ENCODE measurements around the gene ATXN1. TPM values are rescaled to one million over a fixed set of nuclear protein-coding genes. Genes with fewer than 3 reads are reported as not detected.

ATXN1 gene
- total RNA-seq, 1 experiment from 2014 or later: 8.1 TPM

DNA sequence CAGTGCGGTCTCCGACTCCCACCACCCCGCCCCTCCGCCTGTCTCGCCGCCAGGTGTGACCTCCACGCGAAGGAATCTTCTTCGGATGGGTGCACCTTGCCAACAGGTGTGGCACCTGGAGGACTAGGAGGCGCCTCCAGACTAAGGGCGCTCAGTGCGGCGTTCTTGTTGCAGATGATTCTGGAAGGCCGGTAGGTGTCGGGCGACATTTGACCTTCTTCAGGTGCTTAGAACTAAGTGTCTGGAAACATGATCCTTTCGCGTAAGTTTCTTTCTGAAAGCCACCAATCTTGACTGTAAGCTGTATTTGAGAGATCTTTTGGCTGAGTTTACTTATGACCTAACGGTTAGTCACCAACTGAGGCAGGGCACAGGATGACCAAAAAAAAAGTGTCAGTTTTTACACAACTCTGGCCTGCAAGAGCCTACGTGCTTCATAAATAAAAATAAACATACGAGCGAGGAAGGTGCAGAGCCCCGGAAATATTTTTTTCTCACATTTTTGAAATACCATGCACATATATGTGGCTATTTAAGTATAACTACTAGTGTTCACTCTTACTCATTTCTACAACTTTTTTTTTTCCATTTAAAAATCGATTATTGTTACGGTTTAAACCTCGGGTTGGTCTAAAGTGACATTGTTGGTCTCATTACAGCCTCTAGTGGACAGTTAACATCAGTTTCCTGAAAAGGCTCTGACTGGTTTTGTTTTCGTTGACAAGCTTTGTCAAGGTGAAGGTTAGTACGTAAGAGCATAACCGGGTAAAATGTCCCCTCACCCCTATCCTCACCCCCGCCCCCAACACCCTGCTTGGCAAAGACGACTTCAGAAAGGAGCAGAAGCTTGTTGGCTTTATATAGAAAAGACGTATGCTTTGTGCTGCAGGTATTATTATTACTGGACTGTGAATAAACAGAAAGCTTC lies 1.6 kb upstream of the ATXN1 start:
- ChIA-PET POLR2A (interaction anchor here (0.6 to 1.3 kb wide), 2 partner anchors 219 to 354 kb away, joined by 3 to 6 read pairs; no protein-coding TSS in a partner anchor), CTCF (interaction anchor here (0.6 to 3.7 kb wide), 51 partner anchors 9 to 1033 kb away, joined by 3 to 35 read pairs (median 4); no protein-coding TSS in a partner anchor)
- 0 out of 2 replicates have a peak overlapping the region, but pooled peaks have one; percentile 64 for H3K27ac Mint-ChIP-seq
- TF ChIP-seq JAZF1 (CRISPR knock-in tag; IDR thresholded peaks at IDR 0.05) (no peak), ZBTB43 (CRISPR knock-in tag; IDR thresholded peaks at IDR 0.05) (no peak), ZNF671 (CRISPR knock-in tag; IDR thresholded peaks at IDR 0.05) (no peak), USF1 (CRISPR knock-in tag; IDR thresholded peaks at IDR 0.05) (no peak), AR (CRISPR knock-in tag; IDR thresholded peaks at IDR 0.05) (no peak)
- TF ChIP-seq, protein P1, sequence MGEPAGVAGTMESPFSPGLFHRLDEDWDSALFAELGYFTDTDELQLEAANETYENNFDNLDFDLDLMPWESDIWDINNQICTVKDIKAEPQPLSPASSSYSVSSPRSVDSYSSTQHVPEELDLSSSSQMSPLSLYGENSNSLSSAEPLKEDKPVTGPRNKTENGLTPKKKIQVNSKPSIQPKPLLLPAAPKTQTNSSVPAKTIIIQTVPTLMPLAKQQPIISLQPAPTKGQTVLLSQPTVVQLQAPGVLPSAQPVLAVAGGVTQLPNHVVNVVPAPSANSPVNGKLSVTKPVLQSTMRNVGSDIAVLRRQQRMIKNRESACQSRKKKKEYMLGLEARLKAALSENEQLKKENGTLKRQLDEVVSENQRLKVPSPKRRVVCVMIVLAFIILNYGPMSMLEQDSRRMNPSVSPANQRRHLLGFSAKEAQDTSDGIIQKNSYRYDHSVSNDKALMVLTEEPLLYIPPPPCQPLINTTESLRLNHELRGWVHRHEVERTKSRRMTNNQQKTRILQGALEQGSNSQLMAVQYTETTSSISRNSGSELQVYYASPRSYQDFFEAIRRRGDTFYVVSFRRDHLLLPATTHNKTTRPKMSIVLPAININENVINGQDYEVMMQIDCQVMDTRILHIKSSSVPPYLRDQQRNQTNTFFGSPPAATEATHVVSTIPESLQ (CRISPR knock-in tag; IDR thresholded peaks at IDR 0.05): no peak
- TF ChIP-seq, protein P2, sequence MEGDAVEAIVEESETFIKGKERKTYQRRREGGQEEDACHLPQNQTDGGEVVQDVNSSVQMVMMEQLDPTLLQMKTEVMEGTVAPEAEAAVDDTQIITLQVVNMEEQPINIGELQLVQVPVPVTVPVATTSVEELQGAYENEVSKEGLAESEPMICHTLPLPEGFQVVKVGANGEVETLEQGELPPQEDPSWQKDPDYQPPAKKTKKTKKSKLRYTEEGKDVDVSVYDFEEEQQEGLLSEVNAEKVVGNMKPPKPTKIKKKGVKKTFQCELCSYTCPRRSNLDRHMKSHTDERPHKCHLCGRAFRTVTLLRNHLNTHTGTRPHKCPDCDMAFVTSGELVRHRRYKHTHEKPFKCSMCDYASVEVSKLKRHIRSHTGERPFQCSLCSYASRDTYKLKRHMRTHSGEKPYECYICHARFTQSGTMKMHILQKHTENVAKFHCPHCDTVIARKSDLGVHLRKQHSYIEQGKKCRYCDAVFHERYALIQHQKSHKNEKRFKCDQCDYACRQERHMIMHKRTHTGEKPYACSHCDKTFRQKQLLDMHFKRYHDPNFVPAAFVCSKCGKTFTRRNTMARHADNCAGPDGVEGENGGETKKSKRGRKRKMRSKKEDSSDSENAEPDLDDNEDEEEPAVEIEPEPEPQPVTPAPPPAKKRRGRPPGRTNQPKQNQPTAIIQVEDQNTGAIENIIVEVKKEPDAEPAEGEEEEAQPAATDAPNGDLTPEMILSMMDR (IDR thresholded peaks at IDR 0.05): peak; percentile 49
- DNase-seq (ENCODE audit: low spot score) (peak; percentile 46), ATAC-seq (0 out of 2 replicates have a peak, but pooled peaks have one; percentile 4)
- H3K27me3 Mint-ChIP-seq (ENCODE audit: low read depth): peaks cover 26% of the 10 kb centered on the region
- no peaks in the 10 kb centered on the region for H3K36me3 Mint-ChIP-seq
- peaks cover 20% of the 10 kb centered on the region for H3K4me1 Mint-ChIP-seq
- H3K4me3 Mint-ChIP-seq: peak overlapping the region; percentile 96
- H3K9me3 Mint-ChIP-seq: no peaks in the 10 kb centered on the region

DNA sequence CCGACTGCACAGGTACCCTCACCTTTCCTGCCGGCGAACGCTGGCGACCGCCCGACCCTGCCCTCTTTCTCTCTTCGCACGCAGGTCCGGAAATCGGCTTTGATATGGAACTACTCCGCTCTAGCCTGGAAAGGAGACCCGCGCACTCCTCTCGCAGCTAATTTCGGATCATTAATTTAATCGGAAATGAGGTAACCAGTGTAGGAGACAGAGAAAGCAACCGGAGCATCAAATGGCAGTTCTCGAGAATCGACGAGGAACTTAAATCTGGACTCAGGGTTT lies 949 bp upstream of the ATXN1 start:
- peaks cover 25% of the 10 kb centered on the region for H3K4me1 Mint-ChIP-seq
- ChIA-PET CTCF (interaction anchor here (0.6 to 3.7 kb wide), 16 partner anchors 10 to 476 kb away, joined by 3 to 35 read pairs (median 6); no protein-coding TSS in a partner anchor), POLR2A (interaction anchor here (0.6 to 1.3 kb wide), 2 partner anchors 218 to 430 kb away, joined by 3 read pairs; no protein-coding TSS in a partner anchor)
- peaks cover 26% of the 10 kb centered on the region for H3K27me3 Mint-ChIP-seq (ENCODE audit: low read depth)
- H3K9me3 Mint-ChIP-seq: no peaks in the 10 kb centered on the region
- no peak overlapping the region for H3K27ac Mint-ChIP-seq
- ATAC-seq (no peak), DNase-seq (ENCODE audit: low spot score) (no peak)
- no peaks in the 10 kb centered on the region for H3K36me3 Mint-ChIP-seq
- peak overlapping the region; percentile 96 for H3K4me3 Mint-ChIP-seq
- TF ChIP-seq NR3C1 (CRISPR knock-in tag; conservative IDR thresholded peaks at IDR 0.05; ENCODE audit: low read depth): no peak
- TF ChIP-seq ZNF121 (CRISPR knock-in tag; IDR thresholded peaks at IDR 0.05): no peak
- TF ChIP-seq, protein P3, sequence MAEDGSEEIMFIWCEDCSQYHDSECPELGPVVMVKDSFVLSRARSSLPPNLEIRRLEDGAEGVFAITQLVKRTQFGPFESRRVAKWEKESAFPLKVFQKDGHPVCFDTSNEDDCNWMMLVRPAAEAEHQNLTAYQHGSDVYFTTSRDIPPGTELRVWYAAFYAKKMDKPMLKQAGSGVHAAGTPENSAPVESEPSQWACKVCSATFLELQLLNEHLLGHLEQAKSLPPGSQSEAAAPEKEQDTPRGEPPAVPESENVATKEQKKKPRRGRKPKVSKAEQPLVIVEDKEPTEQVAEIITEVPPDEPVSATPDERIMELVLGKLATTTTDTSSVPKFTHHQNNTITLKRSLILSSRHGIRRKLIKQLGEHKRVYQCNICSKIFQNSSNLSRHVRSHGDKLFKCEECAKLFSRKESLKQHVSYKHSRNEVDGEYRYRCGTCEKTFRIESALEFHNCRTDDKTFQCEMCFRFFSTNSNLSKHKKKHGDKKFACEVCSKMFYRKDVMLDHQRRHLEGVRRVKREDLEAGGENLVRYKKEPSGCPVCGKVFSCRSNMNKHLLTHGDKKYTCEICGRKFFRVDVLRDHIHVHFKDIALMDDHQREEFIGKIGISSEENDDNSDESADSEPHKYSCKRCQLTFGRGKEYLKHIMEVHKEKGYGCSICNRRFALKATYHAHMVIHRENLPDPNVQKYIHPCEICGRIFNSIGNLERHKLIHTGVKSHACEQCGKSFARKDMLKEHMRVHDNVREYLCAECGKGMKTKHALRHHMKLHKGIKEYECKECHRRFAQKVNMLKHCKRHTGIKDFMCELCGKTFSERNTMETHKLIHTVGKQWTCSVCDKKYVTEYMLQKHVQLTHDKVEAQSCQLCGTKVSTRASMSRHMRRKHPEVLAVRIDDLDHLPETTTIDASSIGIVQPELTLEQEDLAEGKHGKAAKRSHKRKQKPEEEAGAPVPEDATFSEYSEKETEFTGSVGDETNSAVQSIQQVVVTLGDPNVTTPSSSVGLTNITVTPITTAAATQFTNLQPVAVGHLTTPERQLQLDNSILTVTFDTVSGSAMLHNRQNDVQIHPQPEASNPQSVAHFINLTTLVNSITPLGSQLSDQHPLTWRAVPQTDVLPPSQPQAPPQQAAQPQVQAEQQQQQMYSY (CRISPR knock-in tag; IDR thresholded peaks at IDR 0.05): no peak
- TF ChIP-seq, protein P4, sequence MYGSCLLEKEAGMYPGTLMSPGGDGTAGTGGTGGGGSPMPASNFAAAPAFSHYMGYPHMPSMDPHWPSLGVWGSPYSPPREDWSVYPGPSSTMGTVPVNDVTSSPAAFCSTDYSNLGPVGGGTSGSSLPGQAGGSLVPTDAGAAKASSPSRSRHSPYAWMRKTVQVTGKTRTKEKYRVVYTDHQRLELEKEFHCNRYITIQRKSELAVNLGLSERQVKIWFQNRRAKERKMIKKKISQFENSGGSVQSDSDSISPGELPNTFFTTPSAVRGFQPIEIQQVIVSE (CRISPR knock-in tag; IDR thresholded peaks at IDR 0.05; ENCODE audit: borderline replicate concordance): no peak
- no peak for TF ChIP-seq TCF7 (CRISPR knock-in tag; IDR thresholded peaks at IDR 0.05; ENCODE audit: low read depth)
- TF ChIP-seq, protein P5, sequence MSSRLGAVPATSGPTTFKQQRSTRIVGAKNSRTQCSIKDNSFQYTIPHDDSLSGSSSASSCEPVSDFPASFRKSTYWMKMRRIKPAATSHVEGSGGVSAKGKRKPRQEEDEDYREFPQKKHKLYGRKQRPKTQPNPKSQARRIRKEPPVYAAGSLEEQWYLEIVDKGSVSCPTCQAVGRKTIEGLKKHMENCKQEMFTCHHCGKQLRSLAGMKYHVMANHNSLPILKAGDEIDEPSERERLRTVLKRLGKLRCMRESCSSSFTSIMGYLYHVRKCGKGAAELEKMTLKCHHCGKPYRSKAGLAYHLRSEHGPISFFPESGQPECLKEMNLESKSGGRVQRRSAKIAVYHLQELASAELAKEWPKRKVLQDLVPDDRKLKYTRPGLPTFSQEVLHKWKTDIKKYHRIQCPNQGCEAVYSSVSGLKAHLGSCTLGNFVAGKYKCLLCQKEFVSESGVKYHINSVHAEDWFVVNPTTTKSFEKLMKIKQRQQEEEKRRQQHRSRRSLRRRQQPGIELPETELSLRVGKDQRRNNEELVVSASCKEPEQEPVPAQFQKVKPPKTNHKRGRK (CRISPR knock-in tag; IDR thresholded peaks at IDR 0.05; ENCODE audit: borderline replicate concordance): no peak
- TF ChIP-seq, protein P6, sequence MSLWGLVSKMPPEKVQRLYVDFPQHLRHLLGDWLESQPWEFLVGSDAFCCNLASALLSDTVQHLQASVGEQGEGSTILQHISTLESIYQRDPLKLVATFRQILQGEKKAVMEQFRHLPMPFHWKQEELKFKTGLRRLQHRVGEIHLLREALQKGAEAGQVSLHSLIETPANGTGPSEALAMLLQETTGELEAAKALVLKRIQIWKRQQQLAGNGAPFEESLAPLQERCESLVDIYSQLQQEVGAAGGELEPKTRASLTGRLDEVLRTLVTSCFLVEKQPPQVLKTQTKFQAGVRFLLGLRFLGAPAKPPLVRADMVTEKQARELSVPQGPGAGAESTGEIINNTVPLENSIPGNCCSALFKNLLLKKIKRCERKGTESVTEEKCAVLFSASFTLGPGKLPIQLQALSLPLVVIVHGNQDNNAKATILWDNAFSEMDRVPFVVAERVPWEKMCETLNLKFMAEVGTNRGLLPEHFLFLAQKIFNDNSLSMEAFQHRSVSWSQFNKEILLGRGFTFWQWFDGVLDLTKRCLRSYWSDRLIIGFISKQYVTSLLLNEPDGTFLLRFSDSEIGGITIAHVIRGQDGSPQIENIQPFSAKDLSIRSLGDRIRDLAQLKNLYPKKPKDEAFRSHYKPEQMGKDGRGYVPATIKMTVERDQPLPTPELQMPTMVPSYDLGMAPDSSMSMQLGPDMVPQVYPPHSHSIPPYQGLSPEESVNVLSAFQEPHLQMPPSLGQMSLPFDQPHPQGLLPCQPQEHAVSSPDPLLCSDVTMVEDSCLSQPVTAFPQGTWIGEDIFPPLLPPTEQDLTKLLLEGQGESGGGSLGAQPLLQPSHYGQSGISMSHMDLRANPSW (CRISPR knock-in tag; conservative IDR thresholded peaks at IDR 0.05; ENCODE audit: low read depth): no peak

All from WTC11 (cell line).